LNCAP (cell line): Measurements from ENCODE around the gene RFTN1.

Source experiments
- TF ChIP-seq, protein P1 (sequence below): fragments of 450-650 bp; IDR thresholded peaks from 2 replicates; pipeline ENCODE4 v1.5.1; 2017; ENCODE audit warnings: mild to moderate bottlenecking

RFTN1 gene

DNA sequence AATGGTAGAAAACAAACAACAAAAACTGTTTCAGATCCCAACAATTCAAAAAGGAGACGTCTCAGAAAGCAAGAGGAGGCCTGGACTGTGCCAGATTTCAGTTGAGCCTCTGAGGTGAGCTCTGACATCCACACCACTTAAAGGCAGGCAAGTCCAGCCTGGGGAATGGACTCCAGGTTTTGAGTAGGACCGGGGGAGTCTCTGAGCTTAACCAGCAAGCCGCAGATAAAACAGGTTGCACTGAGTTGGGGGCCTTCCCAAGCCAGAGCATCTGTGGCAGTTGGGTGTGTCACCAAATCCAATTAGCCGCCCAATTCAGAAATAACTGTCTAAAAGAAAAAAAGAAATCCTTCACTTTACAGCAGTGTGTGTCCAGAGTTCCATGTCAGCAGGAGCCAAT, 193.8 kb downstream of the RFTN1 start:
- TF ChIP-seq, protein P1, sequence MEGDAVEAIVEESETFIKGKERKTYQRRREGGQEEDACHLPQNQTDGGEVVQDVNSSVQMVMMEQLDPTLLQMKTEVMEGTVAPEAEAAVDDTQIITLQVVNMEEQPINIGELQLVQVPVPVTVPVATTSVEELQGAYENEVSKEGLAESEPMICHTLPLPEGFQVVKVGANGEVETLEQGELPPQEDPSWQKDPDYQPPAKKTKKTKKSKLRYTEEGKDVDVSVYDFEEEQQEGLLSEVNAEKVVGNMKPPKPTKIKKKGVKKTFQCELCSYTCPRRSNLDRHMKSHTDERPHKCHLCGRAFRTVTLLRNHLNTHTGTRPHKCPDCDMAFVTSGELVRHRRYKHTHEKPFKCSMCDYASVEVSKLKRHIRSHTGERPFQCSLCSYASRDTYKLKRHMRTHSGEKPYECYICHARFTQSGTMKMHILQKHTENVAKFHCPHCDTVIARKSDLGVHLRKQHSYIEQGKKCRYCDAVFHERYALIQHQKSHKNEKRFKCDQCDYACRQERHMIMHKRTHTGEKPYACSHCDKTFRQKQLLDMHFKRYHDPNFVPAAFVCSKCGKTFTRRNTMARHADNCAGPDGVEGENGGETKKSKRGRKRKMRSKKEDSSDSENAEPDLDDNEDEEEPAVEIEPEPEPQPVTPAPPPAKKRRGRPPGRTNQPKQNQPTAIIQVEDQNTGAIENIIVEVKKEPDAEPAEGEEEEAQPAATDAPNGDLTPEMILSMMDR: no peak

GRCh38 chr3:16319307-16319706, 194.2 kb downstream of the RFTN1 start:
- TF ChIP-seq, protein P1: peak; percentile 57

DNA sequence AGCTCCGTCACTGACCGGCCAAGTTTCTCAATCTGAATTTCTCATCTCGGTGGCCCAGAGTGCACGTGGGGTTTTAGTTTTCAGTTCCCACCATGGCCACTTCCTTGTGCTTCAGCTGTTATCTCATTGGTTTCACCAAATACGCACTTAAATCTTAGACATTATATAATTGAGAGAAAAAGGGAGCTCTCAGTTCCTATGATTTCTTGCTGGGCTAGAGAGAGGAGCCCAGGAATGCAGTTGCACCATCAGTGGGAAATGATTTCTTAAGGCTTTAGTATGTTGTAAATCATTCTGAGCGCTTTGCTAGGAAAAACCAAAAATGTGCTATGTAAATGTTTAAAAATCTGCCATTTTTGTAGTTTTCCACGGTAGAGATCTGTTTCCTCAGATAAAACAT, 195.3 kb downstream of the RFTN1 start:
- TF ChIP-seq, protein P1: no peak

GRCh38 chr3:16317561-16317945, 195.9 kb downstream of the RFTN1 start:
- TF ChIP-seq, protein P1: no peak

DNA sequence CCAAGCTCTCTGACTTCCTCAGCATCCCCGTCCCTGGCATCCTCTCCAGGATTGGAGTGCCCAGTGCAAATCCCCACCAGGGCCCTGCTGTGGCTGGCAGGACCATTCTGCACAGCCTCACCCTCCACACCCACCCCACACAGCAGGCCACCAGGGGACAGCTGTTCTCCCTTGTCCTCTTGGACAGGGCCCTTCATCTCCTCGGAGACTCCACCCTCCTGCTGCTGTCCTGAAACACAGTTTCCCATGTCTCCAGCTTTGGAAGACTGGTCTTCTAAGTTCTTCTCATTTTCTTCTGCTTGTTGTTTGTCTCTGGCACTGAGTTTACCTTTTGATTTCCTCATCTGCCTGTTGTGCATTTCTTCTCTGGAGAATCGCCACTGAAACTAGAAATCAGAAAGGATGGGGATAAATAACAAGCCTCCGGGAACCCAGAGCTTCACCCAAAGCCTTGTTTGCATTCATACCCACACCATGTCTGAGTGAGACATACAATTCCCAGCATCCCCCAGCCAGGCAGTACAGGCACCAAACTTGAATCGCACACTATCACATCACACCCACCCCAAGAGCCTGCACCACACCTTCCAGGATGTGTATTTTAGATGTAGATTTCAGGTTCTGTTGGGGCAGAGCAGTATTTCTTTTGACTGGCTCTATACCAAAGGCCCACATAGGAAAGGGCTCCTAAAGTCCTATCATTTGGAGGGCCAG, 196.5 kb downstream of the RFTN1 start:
- TF ChIP-seq, protein P1: no peak

GRCh38 chr3:16316396-16316795, 197.1 kb downstream of the RFTN1 start:
- TF ChIP-seq, protein P1: no peak

- TF ChIP-seq, protein P1: no peak
These were observed 197.9 kb downstream of the RFTN1 start for GRCh38 chr3:16315623-16316022.
